SK-N-SH (cell line): ENCODE data around the gene CCDC183. TPM values are rescaled to one million over a fixed set of nuclear protein-coding genes. Genes with fewer than 3 reads are reported as not detected.

Source experiments
- CTCF ChIA-PET: fragments of 300-600, 350-600 bp; formaldehyde crosslinking; extraction: SDS; loops from one replicate; lab custom pipeline; 2021; lab: Yijun Ruan, JAX
- POLR2A ChIA-PET: fragments of 350-600 bp; sonication (Branson Sonifier 250); formaldehyde crosslinking; extraction: SDS; loops from one replicate; lab custom pipeline; 2020; ENCODE audit warnings: antibody characterized with exemption, inconsistent platforms; lab: Yijun Ruan, JAX
- DNase-seq: peaks from one replicate; pipeline ENCODE4 v3.0.0; 2012
- H2AFZ ChIP-seq: fragments of 200-600 bp; sonication (generic); 2 replicates; pipeline ENCODE4 v1.8.1; 2016; ENCODE audit warnings: antibody characterized with exemption, mild to moderate bottlenecking, low read depth
- H3F3A ChIP-seq: fragments of 200-600 bp; sonication (generic); replicated peaks from 2 replicates; pipeline ENCODE3; 2016; ENCODE audit warnings: antibody characterized with exemption, mild to moderate bottlenecking; ENCODE audit not compliant: insufficient read depth
- H3K27ac ChIP-seq, 2 experiments: fragments of 200-500 bp in 1 of 2; fragments of 200-600 bp in 1 of 2; sonication (Bioruptor generic) in 1 of 2; sonication (generic), shearing (Covaris generic) in 1 of 2; 2 replicates each; pipeline versions ENCODE4 v1.5.1 to v1.6.1; 2014 to 2016; ENCODE audit warnings: low read depth in 2 of 2, inconsistent platforms in 1 of 2, low read length in 1 of 2, mild to moderate bottlenecking in 1 of 2, mixed read lengths in 1 of 2
- H3K27me3 ChIP-seq: fragments of 200-600 bp; sonication (generic), shearing (Covaris generic); 2 replicates; pipeline ENCODE4 v1.6.1; 2016; ENCODE audit warnings: mixed run types; ENCODE audit not compliant: insufficient read depth
- H3K36me3 ChIP-seq, 2 experiments: fragments of 200-500 bp in 1 of 2; fragments of 200-600 bp in 1 of 2; sonication (Bioruptor generic) in 1 of 2; sonication (generic) in 1 of 2; replicated peaks in 1 of 2; 2 replicates each; pipeline versions ENCODE3 to v1.5.1; 2014 to 2016; ENCODE audit warnings: low read length in 1 of 2, mild to moderate bottlenecking in 1 of 2; ENCODE audit not compliant: insufficient read depth in 2 of 2, control insufficient read depth in 1 of 2
- H3K4me1 ChIP-seq, 2 experiments: fragments of 200-500 bp in 1 of 2; fragments of 200-600 bp in 1 of 2; sonication (Bioruptor generic) in 1 of 2; sonication (generic), shearing (Covaris generic) in 1 of 2; 2 replicates each; pipeline versions ENCODE4 v1.5.1 to v1.6.1; 2014 to 2016; ENCODE audit warnings: low read depth in 1 of 2, low read length in 1 of 2, mixed run types in 1 of 2; ENCODE audit not compliant: insufficient read depth in 2 of 2, control insufficient read depth in 1 of 2
- H3K4me2 ChIP-seq: fragments of 200-600 bp; sonication (generic), shearing (Covaris generic); 2 replicates; pipeline ENCODE4 v1.6.1; 2017; ENCODE audit warnings: mixed run types
- H3K4me3 ChIP-seq, 2 experiments: fragments of 200-500 bp in 1 of 2; fragments of 200-600 bp in 1 of 2; sonication (Bioruptor generic) in 1 of 2; sonication (generic), shearing (Covaris generic) in 1 of 2; 2 replicates each; pipeline versions ENCODE4 v1.5.1 to v1.8.1; 2014 to 2016; ENCODE audit warnings: low read depth in 2 of 2, inconsistent platforms in 1 of 2, low read length in 1 of 2, mild to moderate bottlenecking in 1 of 2, mixed read lengths in 1 of 2, moderate library complexity in 1 of 2
- H3K79me2 ChIP-seq: fragments of 200-600 bp; sonication (generic); 2 replicates; pipeline ENCODE4 v1.8.1; 2017; ENCODE audit warnings: mild to moderate bottlenecking; ENCODE audit not compliant: insufficient read depth
- H3K9ac ChIP-seq: fragments of 200-600 bp; sonication (generic); 2 replicates; pipeline ENCODE4 v1.6.1; 2017; ENCODE audit warnings: mixed run types
- H3K9me2 ChIP-seq: fragments of 200-600 bp; sonication (generic); 2 replicates; pipeline ENCODE4 v1.6.1; 2017; ENCODE audit warnings: mixed run types
- H3K9me3 ChIP-seq: fragments of 200-600 bp; sonication (generic); 2 replicates; pipeline ENCODE4 v1.6.1; 2017; ENCODE audit warnings: mixed run types, mild to moderate bottlenecking, moderate library complexity
- H4K20me1 ChIP-seq: fragments of 200-600 bp; sonication (generic); 2 replicates; pipeline ENCODE4 v1.6.1; 2017; ENCODE audit warnings: mild to moderate bottlenecking, mixed run types; ENCODE audit not compliant: insufficient read depth
- CHD2 ChIP-seq: fragments of 150-350 bp; IDR thresholded peaks from 2 replicates; pipeline ENCODE4 v1.6.1; 2018; ENCODE audit warnings: low read length; ENCODE audit not compliant: partially characterized antibody
- CTCF ChIP-seq: fragments of 200-600 bp; sonication (generic); IDR thresholded peaks from 2 replicates; pipeline ENCODE4 v1.6.1; 2017; ENCODE audit warnings: antibody characterized with exemption, mild to moderate bottlenecking, moderate library complexity
- EP300 ChIP-seq, 2 experiments: IDR thresholded peaks; 2 replicates each; pipeline versions ENCODE4 v1.4.0 to v1.6.1; 2012; ENCODE audit warnings: borderline replicate concordance in 1 of 2, low read depth in 1 of 2, low read length in 1 of 2
- EZH2phosphoT487 ChIP-seq: fragments of 200-600 bp; sonication (generic); IDR thresholded peaks from 2 replicates; pipeline ENCODE4 v1.6.1; 2017; ENCODE audit warnings: low read depth, mixed run types, mild to moderate bottlenecking, antibody characterized with exemption, moderate library complexity, borderline replicate concordance
- FOSL2 ChIP-seq: IDR thresholded peaks from 2 replicates; pipeline ENCODE4 v1.4.0; 2012; ENCODE audit warnings: low read depth, mild to moderate bottlenecking, moderate library complexity, borderline replicate concordance
- FOXJ3 ChIP-seq: sonication (generic); formaldehyde crosslinking; IDR thresholded peaks from 2 replicates; pipeline ENCODE4 v1.5.1; 2020; ENCODE audit warnings: mild to moderate bottlenecking, missing genetic modification reagents
- GABPA ChIP-seq: IDR thresholded peaks from 2 replicates; pipeline ENCODE4 v1.4.0; 2012; ENCODE audit warnings: low read depth, mild to moderate bottlenecking
- IRF3 ChIP-seq: fragments of 150-350 bp; IDR thresholded peaks from 2 replicates; pipeline ENCODE4 v1.6.1; 2016; ENCODE audit warnings: mild to moderate bottlenecking, low read depth, low read length
- JUND ChIP-seq: IDR thresholded peaks from 2 replicates; pipeline ENCODE4 v1.4.0; 2012
- MAX ChIP-seq: IDR thresholded peaks from 2 replicates; pipeline ENCODE4 v1.4.0; 2012; ENCODE audit warnings: low read depth
- POLR2AphosphoS5 ChIP-seq: IDR thresholded peaks from 2 replicates; pipeline ENCODE4 v1.6.1; 2012; ENCODE audit warnings: low read depth, low read length
- REST ChIP-seq: IDR thresholded peaks from 2 replicates; pipeline ENCODE4 v1.6.1; 2012; ENCODE audit warnings: mild to moderate bottlenecking, low read depth, low read length, moderate library complexity
- RXRA ChIP-seq: IDR thresholded peaks from 2 replicates; pipeline ENCODE4 v1.4.0; 2012; ENCODE audit warnings: low read depth, mild to moderate bottlenecking, borderline replicate concordance
- SIN3A ChIP-seq: IDR thresholded peaks from 2 replicates; pipeline ENCODE4 v1.6.1; 2012; ENCODE audit warnings: low read depth, mild to moderate bottlenecking, low read length, moderate library complexity, borderline replicate concordance
- USF1 ChIP-seq: IDR thresholded peaks from 2 replicates; pipeline ENCODE4 v1.4.0; 2012; ENCODE audit warnings: low read depth, borderline replicate concordance
- USF2 ChIP-seq: fragments of 150-350 bp; IDR thresholded peaks from 2 replicates; pipeline ENCODE4 v1.6.1; 2017; ENCODE audit warnings: antibody characterized with exemption, low read length, low read depth, borderline replicate concordance
- YY1 ChIP-seq: IDR thresholded peaks from 2 replicates; pipeline ENCODE4 v1.4.0; 2012; ENCODE audit warnings: low read depth, mild to moderate bottlenecking
- WGBS: methylation state at CpG from one replicate; pipeline ENCODE4 v1.1.6; 2017; ENCODE audit warnings: low lambda C conversion rate; 5-methylcytosine and 5-hydroxymethylcytosine counted together
- polyA plus RNA-seq, 3 experiments: library from polyadenylated mRNA; depleted of rRNA; stranded (reverse); fragments of >200 nt; gene quantifications; 2 replicates each; pipeline ENCODE4 v1.2.3, GENCODE V29; 2012

CCDC183 gene
- polyA plus RNA-seq, 1 of the 3 experiments (the other 2 are of a cell fraction) = 5.3 TPM

- Histone ChIP-seq H3K79me2 (peaks cover 38% of the 10 kb centered on the region), H3K4me1 (peaks cover 20 to 22% of the 10 kb centered on the region in 2 experiments; a peak in 3 of 4 replicates), H3K9me3 (no peaks in the 10 kb centered on the region), H2AFZ (0 out of 2 replicates have a peak overlapping the region, but pooled peaks have one; percentile 79), H3K9me2 (no peaks in the 10 kb centered on the region), H3K4me3 (peak overlapping the region; percentile 79 to 96), H3K4me2 (peak overlapping the region; percentile 96), H4K20me1 (peaks cover 23% of the 10 kb centered on the region), H3F3A (no peaks in the 10 kb centered on the region), H3K27ac (peak overlapping the region in 1 of 2 experiments; percentile 86; a peak in 1 of 4 replicates), H3K27me3 (no peaks in the 10 kb centered on the region), H3K9ac (peak overlapping the region; percentile 69), H3K36me3 (peaks cover 8 to 17% of the 10 kb centered on the region in 2 experiments)
- ChIA-PET CTCF (interaction anchor here (0.9 to 2.3 kb wide), 7 partner anchors 8 to 222 kb away, joined by 3 to 15 read pairs (median 4); partner anchors contain the start of gene AJM1), POLR2A (interaction anchor here (0.7 to 3.2 kb wide), 4 partner anchors 8 to 41 kb away, joined by 3 to 10 read pairs (median 4); partner anchors contain the start of gene AJM1)
- WGBS = 50% methylated on average over 14 of the region's 25 CpGs
- TF ChIP-seq JUND (no peak), YY1 (no peak), CHD2 (no peak), USF1 (no peak), MAX (no peak), FOXJ3 (CRISPR knock-in tag) (no peak), IRF3 (no peak), FOSL2 (no peak), EZH2phosphoT487 (no peak), POLR2AphosphoS5 (no peak), EP300 (IDR thresholded peaks at IDR 0.05; ENCODE audit: borderline replicate concordance in 1 of 2, low read depth in 1 of 2, low read length in 1 of 2) (no peak), SIN3A (no peak), GABPA (no peak), CTCF (no peak), REST (no peak), RXRA (no peak), USF2 (no peak)
- DNase-seq = no peak
These were observed 10.6 kb downstream of the CCDC183 start for GRCh38 chr9:136806631-136807201.
